ENCODE data around the gene RXRB. TPM values are rescaled to one million over a fixed set of nuclear protein-coding genes. Genes with fewer than 3 reads are reported as not detected.

The RXRB gene
- total and polyA plus RNA-seq, 10 of the 15 experiments (the other 5 are each of a cell fraction or from before 2014, with no cell fraction given), result 0.71 to 35.0 (median 20.4) TPM

GRCh38 chr6:33190504-33191107 is 9.9 kb downstream of the RXRB start:
- Histone ChIP-seq H3K36me3 (ENCODE audit: control insufficient read depth in 2 of 2, insufficient read depth in 2 of 2, low read length in 1 of 2) (peaks cover 8 to 11% of the 10 kb centered on the region in 2 experiments; a peak in 3 of 4 replicates), H4K20me1 (ENCODE audit: control insufficient read depth, insufficient read depth) (no peaks in the 10 kb centered on the region), H3K27me3 (replicated peaks in 1 of 2; ENCODE audit: control insufficient read depth in 2 of 2, insufficient read depth in 2 of 2, low read length in 1 of 2) (peaks cover 2 to 5% of the 10 kb centered on the region in 2 experiments), H3K4me3 (no peak overlapping the region), H3K9me3 (replicated peaks; ENCODE audit: control insufficient read depth, insufficient read depth, low read length) (no peaks in the 10 kb centered on the region), H3K79me2 (ENCODE audit: control insufficient read depth, insufficient read depth, low read length) (no peaks in the 10 kb centered on the region), H3K27ac (ENCODE audit: control insufficient read depth, insufficient read depth) (no peak overlapping the region), H3K4me1 (ENCODE audit: control insufficient read depth, insufficient read depth, low read length) (no peaks in the 10 kb centered on the region), H3K4me2 (ENCODE audit: control insufficient read depth, insufficient read depth) (no peak overlapping the region), H3K9ac (ENCODE audit: control insufficient read depth, insufficient read depth, low read length) (no peak overlapping the region), H2AFZ (ENCODE audit: control insufficient read depth, low read depth, low read length) (no peak overlapping the region)
- no peak for ATAC-seq
- ChIA-PET CTCF (interaction anchor here (0.6 kb wide), 1 partner anchor 44 kb away, joined by 3 read pairs; no protein-coding TSS in a partner anchor), RAD21 (ENCODE audit: unreplicated experiment) (interaction anchor here (1.2 kb wide), 1 partner anchor 58 kb away, joined by 4 read pairs; no protein-coding TSS in a partner anchor), POLR2A (no interaction called here), SMC1A (ENCODE audit: uncharacterized antibody, unreplicated experiment) (no interaction called here)
- no peak for FAIRE-seq
- in situ Hi-C loops (cut with MboI), result no loop called here
- intact Hi-C loops (cut with micrococcal nuclease; ENCODE audit: unreplicated experiment), result no loop called here
- TF ChIP-seq, protein P1, sequence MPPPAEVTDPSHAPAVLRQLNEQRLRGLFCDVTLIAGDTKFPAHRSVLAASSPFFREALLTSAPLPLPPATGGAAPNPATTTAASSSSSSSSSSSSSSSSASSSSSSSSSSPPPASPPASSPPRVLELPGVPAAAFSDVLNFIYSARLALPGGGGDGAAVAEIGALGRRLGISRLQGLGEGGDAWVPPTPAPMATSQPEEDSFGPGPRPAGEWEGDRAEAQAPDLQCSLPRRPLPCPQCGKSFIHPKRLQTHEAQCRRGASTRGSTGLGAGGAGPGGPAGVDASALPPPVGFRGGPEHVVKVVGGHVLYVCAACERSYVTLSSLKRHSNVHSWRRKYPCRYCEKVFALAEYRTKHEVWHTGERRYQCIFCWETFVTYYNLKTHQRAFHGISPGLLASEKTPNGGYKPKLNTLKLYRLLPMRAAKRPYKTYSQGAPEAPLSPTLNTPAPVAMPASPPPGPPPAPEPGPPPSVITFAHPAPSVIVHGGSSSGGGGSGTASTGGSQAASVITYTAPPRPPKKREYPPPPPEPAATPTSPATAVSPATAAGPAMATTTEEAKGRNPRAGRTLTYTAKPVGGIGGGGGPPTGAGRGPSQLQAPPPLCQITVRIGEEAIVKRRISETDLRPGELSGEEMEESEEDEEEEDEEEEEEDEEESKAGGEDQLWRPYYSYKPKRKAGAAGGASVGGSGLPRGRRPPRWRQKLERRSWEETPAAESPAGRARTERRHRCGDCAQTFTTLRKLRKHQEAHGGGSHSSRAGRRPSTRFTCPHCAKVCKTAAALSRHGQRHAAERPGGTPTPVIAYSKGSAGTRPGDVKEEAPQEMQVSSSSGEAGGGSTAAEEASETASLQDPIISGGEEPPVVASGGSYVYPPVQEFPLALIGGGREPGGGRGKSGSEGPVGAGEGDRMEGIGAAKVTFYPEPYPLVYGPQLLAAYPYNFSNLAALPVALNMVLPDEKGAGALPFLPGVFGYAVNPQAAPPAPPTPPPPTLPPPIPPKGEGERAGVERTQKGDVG (CRISPR knock-in tag; IDR thresholded peaks at IDR 0.05), result no peak
- TF ChIP-seq RELA (IDR thresholded peaks at IDR 0.05; ENCODE audit: borderline replicate concordance, partially characterized antibody) (no peak), ASH2L (IDR thresholded peaks at IDR 0.05; ENCODE audit: borderline replicate concordance, low read depth) (no peak), ETV6 (conservative IDR thresholded peaks at IDR 0.05 in 1 of 2, IDR thresholded peaks at IDR 0.05 in 1 of 2; ENCODE audit: borderline replicate concordance in 1 of 2, low read depth in 1 of 2) (no peak), RAD51 (IDR thresholded peaks at IDR 0.05) (no peak), CEBPZ (IDR thresholded peaks at IDR 0.05; ENCODE audit: low read depth, low read length) (no peak), SMARCA5 (IDR thresholded peaks at IDR 0.05) (no peak), LARP7 (IDR thresholded peaks at IDR 0.05) (no peak), TARDBP (IDR thresholded peaks at IDR 0.05; ENCODE audit: borderline replicate concordance) (no peak)
- 31% methylated on average over 6 of the region's 11 CpGs for WGBS (ENCODE audit: insufficient coverage, insufficient replicate concordance, low lambda C conversion rate, missing lambda C conversion rate)
- BruUV-seq (replicated peaks), result no TSS peak
- DNase-seq (ENCODE audit: low read depth, low spot score), result no peak

Measured in GM12878 (cell line).